ENCODE data around the gene SRP68.

GRCh38 chr17:76005263-76006149 is 66.8 kb downstream of the SRP68 start:
- TF ChIP-seq CTCF (IDR thresholded peaks at IDR 0.05; ENCODE audit: insufficient read depth, low read length) (peak; percentile 26), POLR2AphosphoS5 (IDR thresholded peaks at IDR 0.05; ENCODE audit: low read depth) (no peak), REST (IDR thresholded peaks at IDR 0.05; ENCODE audit: insufficient replicate concordance, low read depth) (no peak), GABPA (IDR thresholded peaks at IDR 0.05; ENCODE audit: low read depth) (no peak), SPI1 (IDR thresholded peaks at IDR 0.05; ENCODE audit: borderline replicate concordance, low read depth) (no peak)
